Uterus (tissue), 4 donors: ENCODE measurements around the gene TTC31. TPM values are rescaled to one million over a fixed set of nuclear protein-coding genes. Genes with fewer than 3 reads are reported as not detected.

Experiments used
- DNase-seq, 2 donors: peaks; one replicate each; pipeline ENCODE4 v3.0.0-alpha.2; 2019 to 2020
- H3K27ac ChIP-seq, 2 donors: fragments of 200-600 bp; sonication (generic); 1 replicate in 1 of 2; 2 replicates in 1 of 2; pipeline ENCODE4 v1.5.1; 2016 to 2018
- H3K27me3 ChIP-seq, 2 donors: fragments of 200-600 bp; sonication (generic); one replicate each; pipeline ENCODE4 v1.5.1; 2018 to 2019; ENCODE audit warnings: control low read depth in 1 of 2
- H3K36me3 ChIP-seq, 2 donors: fragments of 200-600 bp; sonication (generic); one replicate each; pipeline ENCODE4 v1.5.1; 2019; ENCODE audit warnings: control low read depth in 1 of 2
- H3K4me1 ChIP-seq, 2 donors: fragments of 200-600 bp; sonication (generic); one replicate each; pipeline ENCODE4 v1.5.1; 2018 to 2019; ENCODE audit warnings: control low read depth in 1 of 2
- H3K4me3 ChIP-seq, 2 donors: fragments of 200-600 bp; sonication (generic); 1 replicate in 1 of 2; 2 replicates in 1 of 2; pipeline ENCODE4 v1.5.1; 2018 to 2019; ENCODE audit warnings: mild to moderate bottlenecking in 1 of 2
- H3K9me3 ChIP-seq, 2 donors: fragments of 200-600 bp; sonication (generic); one replicate each; pipeline ENCODE4 v1.5.1; 2019; ENCODE audit warnings: control low read depth in 1 of 2
- POLR2A ChIP-seq, 2 donors: fragments of 450-650 bp; IDR thresholded peaks; one replicate each; pipeline ENCODE4 v1.6.1; 2016; ENCODE audit warnings: antibody characterized with exemption in 2 of 2, mild to moderate bottlenecking in 1 of 2, moderate library complexity in 1 of 2
- intact Hi-C: fragments of 100-400 bp; cut with DNase I; formaldehyde crosslinking; loops from one replicate; pipeline ENCODE4 v1.15.1; 2023; ENCODE audit warnings: low total_unique reads
- total RNA-seq, 4 donors: library from RNA; depleted of rRNA in 3 of 4; stranded (reverse); fragments of >200 nt in 3 of 4; gene quantifications; one replicate each; pipeline versions ENCODE4 v1.1.0 to v1.2.4, GENCODE V29; 2014 to 2023
- TF ChIP-seq, protein P1 (sequence below), 4 experiments: fragments of 200-600 bp in 2 of 4; fragments of 450-650 bp in 2 of 4; sonication (generic) in 2 of 4; IDR thresholded peaks; one replicate each; pipeline ENCODE4 v1.5.1; 2016 to 2019; ENCODE audit warnings: antibody characterized with exemption in 4 of 4, mild to moderate bottlenecking in 2 of 4, moderate library complexity in 1 of 4
- donor health status: DM: yes; HTN: yes; CAD: no.

The TTC31 gene
- total RNA-seq, 4 donors from 2014 or later, result 8.5 to 29.2 (median 17.5) TPM

DNA sequence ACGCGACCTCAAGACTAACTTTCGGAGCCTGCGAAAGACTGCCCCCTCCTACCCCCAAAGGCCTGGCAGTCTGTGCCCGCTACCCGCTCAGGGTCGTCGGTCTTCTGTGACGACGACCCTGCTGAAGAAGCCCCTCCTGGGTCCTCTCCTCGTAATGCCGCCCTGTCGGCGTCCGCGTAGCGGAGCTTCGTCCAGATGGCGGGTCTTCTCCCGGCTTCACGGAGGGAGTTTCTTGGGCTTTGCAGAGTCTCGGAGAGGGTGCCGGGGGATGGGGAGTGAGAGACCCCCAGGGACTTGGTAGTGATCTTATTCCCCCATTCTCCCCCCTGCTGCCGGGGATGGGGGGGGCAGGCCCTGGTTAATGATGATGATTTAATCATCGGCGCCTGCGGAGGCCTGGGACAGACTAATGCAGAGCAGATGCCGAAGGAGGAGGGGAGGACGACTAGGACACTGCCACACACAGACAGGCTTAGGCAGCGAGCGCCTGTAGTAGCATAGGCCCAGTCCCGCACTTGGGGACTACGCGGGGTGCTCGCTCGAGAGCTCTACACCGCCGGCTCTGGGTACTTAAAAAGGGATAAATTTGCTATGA, 25.1 kb downstream of the TTC31 start:
- Histone ChIP-seq H3K4me1 (peaks cover 0 to 9% of the 10 kb centered on the region in 2 donors), H3K27ac (peak overlapping the region; percentile 97 to 99), H3K9me3 (no peaks in the 10 kb centered on the region), H3K4me3 (peak overlapping the region; percentile 72 to 73), H3K27me3 (peaks cover 4 to 6% of the 10 kb centered on the region in 2 donors), H3K36me3 (no peaks in the 10 kb centered on the region)
- intact Hi-C loops, result no loop called here
- no peak for DNase-seq
- TF ChIP-seq, protein P1, sequence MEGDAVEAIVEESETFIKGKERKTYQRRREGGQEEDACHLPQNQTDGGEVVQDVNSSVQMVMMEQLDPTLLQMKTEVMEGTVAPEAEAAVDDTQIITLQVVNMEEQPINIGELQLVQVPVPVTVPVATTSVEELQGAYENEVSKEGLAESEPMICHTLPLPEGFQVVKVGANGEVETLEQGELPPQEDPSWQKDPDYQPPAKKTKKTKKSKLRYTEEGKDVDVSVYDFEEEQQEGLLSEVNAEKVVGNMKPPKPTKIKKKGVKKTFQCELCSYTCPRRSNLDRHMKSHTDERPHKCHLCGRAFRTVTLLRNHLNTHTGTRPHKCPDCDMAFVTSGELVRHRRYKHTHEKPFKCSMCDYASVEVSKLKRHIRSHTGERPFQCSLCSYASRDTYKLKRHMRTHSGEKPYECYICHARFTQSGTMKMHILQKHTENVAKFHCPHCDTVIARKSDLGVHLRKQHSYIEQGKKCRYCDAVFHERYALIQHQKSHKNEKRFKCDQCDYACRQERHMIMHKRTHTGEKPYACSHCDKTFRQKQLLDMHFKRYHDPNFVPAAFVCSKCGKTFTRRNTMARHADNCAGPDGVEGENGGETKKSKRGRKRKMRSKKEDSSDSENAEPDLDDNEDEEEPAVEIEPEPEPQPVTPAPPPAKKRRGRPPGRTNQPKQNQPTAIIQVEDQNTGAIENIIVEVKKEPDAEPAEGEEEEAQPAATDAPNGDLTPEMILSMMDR (IDR thresholded peaks at IDR 0.05), result no peak
- TF ChIP-seq POLR2A (IDR thresholded peaks at IDR 0.05), result no peak

- intact Hi-C loops, result no loop called here
- H3K27ac ChIP-seq, result no peak overlapping the region
- no peaks in the 10 kb centered on the region for H3K9me3 ChIP-seq
- DNase-seq, result no peak
- no peak overlapping the region for H3K4me3 ChIP-seq
- H3K36me3 ChIP-seq, result no peaks in the 10 kb centered on the region
- TF ChIP-seq, protein P1 (IDR thresholded peaks at IDR 0.05), result no peak
- no peak for TF ChIP-seq POLR2A (IDR thresholded peaks at IDR 0.05)
- H3K4me1 ChIP-seq, result peaks cover 0 to 17% of the 10 kb centered on the region in 2 donors
- H3K27me3 ChIP-seq, result peaks cover 25% of the 10 kb centered on the region in 2 donors
Observed at GRCh38 chr2:74510272-74510671, 27.4 kb downstream of the TTC31 start.

DNA sequence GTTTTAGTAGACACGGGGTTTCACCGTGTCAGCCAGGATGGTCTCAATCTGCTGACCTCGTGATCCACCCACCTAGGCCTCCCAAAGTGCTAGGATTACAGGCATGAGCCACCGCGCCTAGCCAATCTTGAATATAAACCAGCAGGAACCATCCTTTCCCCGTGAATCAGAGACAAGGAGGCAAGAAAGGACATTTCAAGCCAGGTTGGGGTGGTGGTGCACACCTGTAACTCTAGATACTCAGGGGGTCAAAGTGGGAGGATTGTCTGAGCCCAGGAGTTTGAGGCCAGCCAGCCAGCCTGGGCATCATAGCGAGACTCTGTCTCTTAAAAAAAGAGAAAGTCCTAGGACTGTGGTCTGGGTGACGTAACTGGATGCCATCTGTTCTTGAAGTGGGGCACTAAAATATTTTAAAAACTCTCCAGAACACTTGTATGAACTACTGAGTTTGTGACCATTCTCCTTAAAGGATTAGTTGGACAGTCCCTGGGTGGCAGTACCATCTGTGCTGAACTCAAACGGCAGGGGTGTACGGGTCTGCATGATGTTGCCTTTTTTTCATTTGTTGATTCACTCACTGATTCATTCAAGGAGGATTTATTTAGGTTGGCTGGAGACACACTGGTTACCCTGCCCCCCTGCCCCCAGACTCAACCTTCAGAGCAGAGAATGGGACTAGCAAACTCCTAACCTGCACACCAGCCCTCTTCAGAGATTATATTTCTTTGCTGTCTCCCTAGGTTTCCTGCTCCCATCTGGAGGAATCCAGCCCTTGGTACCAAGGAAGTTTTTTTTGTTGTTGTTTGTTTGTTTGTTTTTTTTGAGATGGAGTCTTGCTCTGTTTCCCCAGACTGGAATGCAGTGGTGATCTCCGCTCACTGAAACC, 28.5 kb downstream of the TTC31 start:
- H3K27ac ChIP-seq, result no peak overlapping the region
- intact Hi-C loops, result no loop called here
- peaks cover 29 to 31% of the 10 kb centered on the region in 2 donors for H3K27me3 ChIP-seq

GRCh38 chr2:74512744-74513604, 30.1 kb downstream of the TTC31 start:
- H3K9me3 ChIP-seq, result no peaks in the 10 kb centered on the region
- H3K27ac ChIP-seq, result no peak overlapping the region
- TF ChIP-seq, protein P1 (IDR thresholded peaks at IDR 0.05), result no peak
- no peak for TF ChIP-seq POLR2A (IDR thresholded peaks at IDR 0.05)
- H3K4me3 ChIP-seq, result no peak overlapping the region
- H3K4me1 ChIP-seq, result peaks cover 0 to 12% of the 10 kb centered on the region in 2 donors
- no peaks in the 10 kb centered on the region for H3K36me3 ChIP-seq
- intact Hi-C loops, result no loop called here
- peaks cover 34 to 41% of the 10 kb centered on the region in 2 donors for H3K27me3 ChIP-seq
- DNase-seq, result no peak

More for the DNA sequence above, 28.5 kb downstream of the TTC31 start:
- peaks cover 0 to 18% of the 10 kb centered on the region in 2 donors for H3K4me1 ChIP-seq
- no peak overlapping the region for H3K4me3 ChIP-seq
- TF ChIP-seq POLR2A (IDR thresholded peaks at IDR 0.05), result no peak
- TF ChIP-seq, protein P1 (IDR thresholded peaks at IDR 0.05), result no peak
- H3K36me3 ChIP-seq, result no peaks in the 10 kb centered on the region
- no peaks in the 10 kb centered on the region for H3K9me3 ChIP-seq
- no peak for DNase-seq
